Upper lobe of right lung (tissue), 1 donor: ENCODE results near the gene GTF2IRD1. TPM values are rescaled to one million over a fixed set of nuclear protein-coding genes. Genes with fewer than 3 reads are reported as not detected.
"Not testable (repeated sequence)": the region's sequence is repeated elsewhere in the genome, so short reads cannot be mapped to it uniquely, and the experiment has no call there.

Experiments used
- ATAC-seq: fragments of 200-7000 bp; cut with Tn5 transposase; one replicate; pipeline ENCODE4 v1.9.1; 2020; ENCODE audit warnings: mild to moderate bottlenecking, moderate library complexity
- DNase-seq: peaks from one replicate; pipeline ENCODE4 v3.0.0-alpha.2; 2020
- H3K27ac ChIP-seq: fragments of 200-600 bp; one replicate; pipeline ENCODE4 v1.8.0; 2022
- H3K27me3 ChIP-seq: fragments of 200-600 bp; one replicate; pipeline ENCODE4 v1.8.0; 2022; ENCODE audit warnings: mild to moderate bottlenecking
- H3K36me3 ChIP-seq: fragments of 200-600 bp; one replicate; pipeline ENCODE4 v1.8.0; 2022
- H3K4me1 ChIP-seq: fragments of 200-600 bp; one replicate; pipeline ENCODE4 v1.8.0; 2022
- H3K4me3 ChIP-seq: fragments of 200-600 bp; one replicate; pipeline ENCODE4 v1.8.0; 2022; ENCODE audit warnings: mild to moderate bottlenecking
- H3K9me3 ChIP-seq: fragments of 200-600 bp; one replicate; pipeline ENCODE4 v1.8.0; 2022
- CTCF ChIP-seq: fragments of 200-600 bp; IDR thresholded peaks from one replicate; pipeline ENCODE4 v1.8.0; 2022; ENCODE audit warnings: antibody characterized with exemption
- intact Hi-C: fragments of 100-400 bp; cut with DNase I; formaldehyde crosslinking; loops from one replicate; pipeline ENCODE4 v1.11.0; 2022
- total RNA-seq: library from RNA; stranded (reverse); fragmentation: NEBNext Ultra II Directional; extraction: Animal tissue kit (Norgen Biotek cat#: 25700); gene quantifications from one replicate; pipeline ENCODE4 v1.2.1, GENCODE V29; 2021
- donor health status: DM: no; HTN: yes; CAD: no; lungs with severe emphysema.

GTF2IRD1 gene
- total RNA-seq, 1 donor from 2014 or later: 30.5 TPM

GRCh38 chr7:74420006-74420405 is 33.7 kb upstream of the GTF2IRD1 start:
- DNase-seq (no peak), ATAC-seq (no peak)
- Histone ChIP-seq H3K4me3 (no peak overlapping the region), H3K9me3 (no peaks in the 10 kb centered on the region), H3K36me3 (no peaks in the 10 kb centered on the region), H3K27me3 (peaks cover 4% of the 10 kb centered on the region), H3K4me1 (no peaks in the 10 kb centered on the region), H3K27ac (no peak overlapping the region)
- intact Hi-C loops: loop anchor here (10.0 kb wide), 1 partner anchor 285 kb away; no protein-coding TSS in a partner anchor
- no peak for TF ChIP-seq CTCF

GRCh38 chr7:74424291-74424880 is 29.3 kb upstream of the GTF2IRD1 start:
- no peaks in the 10 kb centered on the region for H3K9me3 ChIP-seq
- no peak overlapping the region for H3K4me3 ChIP-seq
- intact Hi-C loops: loop anchor here (10.0 kb wide), 1 partner anchor 280 kb away; no protein-coding TSS in a partner anchor
- H3K36me3 ChIP-seq: no peaks in the 10 kb centered on the region
- ATAC-seq (no peak), DNase-seq (no peak)
- H3K4me1 ChIP-seq: no peaks in the 10 kb centered on the region
- no peak overlapping the region for H3K27ac ChIP-seq
- no peak for TF ChIP-seq CTCF
- H3K27me3 ChIP-seq: no peaks in the 10 kb centered on the region

GRCh38 chr7:74428023-74428422 is 25.7 kb upstream of the GTF2IRD1 start:
- H3K4me3 ChIP-seq: no peak overlapping the region
- H3K27me3 ChIP-seq: no peaks in the 10 kb centered on the region
- ATAC-seq (no peak), DNase-seq (no peak)
- intact Hi-C loops: loop anchor here (10.0 kb wide), 1 partner anchor 277 kb away; no protein-coding TSS in a partner anchor
- H3K9me3 ChIP-seq: no peaks in the 10 kb centered on the region
- H3K36me3 ChIP-seq: no peaks in the 10 kb centered on the region
- H3K27ac ChIP-seq: no peak overlapping the region
- no peaks in the 10 kb centered on the region for H3K4me1 ChIP-seq
- TF ChIP-seq CTCF: no peak

GRCh38 chr7:74429153-74429747 is 24.5 kb upstream of the GTF2IRD1 start:
- TF ChIP-seq CTCF: no peak
- intact Hi-C loops: loop anchor here (10.0 kb wide), 1 partner anchor 276 kb away; no protein-coding TSS in a partner anchor
- no peaks in the 10 kb centered on the region for H3K36me3 ChIP-seq
- ATAC-seq (peak; percentile 61), DNase-seq (no peak)
- no peaks in the 10 kb centered on the region for H3K4me1 ChIP-seq
- H3K27ac ChIP-seq: no peak overlapping the region
- H3K4me3 ChIP-seq: no peak overlapping the region
- H3K9me3 ChIP-seq: no peaks in the 10 kb centered on the region
- no peaks in the 10 kb centered on the region for H3K27me3 ChIP-seq

GRCh38 chr7:74430409-74430808 is 23.3 kb upstream of the GTF2IRD1 start:
- intact Hi-C loops, H3K4me1 ChIP-seq, H3K27me3 ChIP-seq, H3K9me3 ChIP-seq, ATAC-seq, DNase-seq, H3K27ac ChIP-seq, H3K36me3 ChIP-seq, H3K4me3 ChIP-seq: not testable (repeated sequence)

- no peak overlapping the region for H3K27ac ChIP-seq
- H3K4me3 ChIP-seq: no peak overlapping the region
- TF ChIP-seq CTCF: no peak
- no peaks in the 10 kb centered on the region for H3K9me3 ChIP-seq
- no peaks in the 10 kb centered on the region for H3K4me1 ChIP-seq
- H3K36me3 ChIP-seq: no peaks in the 10 kb centered on the region
- ATAC-seq (peak; percentile 9), DNase-seq (no peak)
- intact Hi-C loops: no loop called here
- H3K27me3 ChIP-seq: no peaks in the 10 kb centered on the region
Measured at GRCh38 chr7:74430961-74431466, 22.7 kb upstream of the GTF2IRD1 start.

GRCh38 chr7:74437291-74437571 is 16.5 kb upstream of the GTF2IRD1 start:
- H3K27ac ChIP-seq, intact Hi-C loops, DNase-seq, H3K9me3 ChIP-seq, H3K4me3 ChIP-seq, H3K27me3 ChIP-seq, H3K36me3 ChIP-seq, ATAC-seq, H3K4me1 ChIP-seq: not testable (repeated sequence)
